Measurements from ENCODE around the gene HOXD1. TPM values are rescaled to one million over a fixed set of nuclear protein-coding genes. Genes with fewer than 3 reads are reported as not detected.

The HOXD1 gene
- total RNA-seq, 1 donor from 2014 or later: not detected

DNA sequence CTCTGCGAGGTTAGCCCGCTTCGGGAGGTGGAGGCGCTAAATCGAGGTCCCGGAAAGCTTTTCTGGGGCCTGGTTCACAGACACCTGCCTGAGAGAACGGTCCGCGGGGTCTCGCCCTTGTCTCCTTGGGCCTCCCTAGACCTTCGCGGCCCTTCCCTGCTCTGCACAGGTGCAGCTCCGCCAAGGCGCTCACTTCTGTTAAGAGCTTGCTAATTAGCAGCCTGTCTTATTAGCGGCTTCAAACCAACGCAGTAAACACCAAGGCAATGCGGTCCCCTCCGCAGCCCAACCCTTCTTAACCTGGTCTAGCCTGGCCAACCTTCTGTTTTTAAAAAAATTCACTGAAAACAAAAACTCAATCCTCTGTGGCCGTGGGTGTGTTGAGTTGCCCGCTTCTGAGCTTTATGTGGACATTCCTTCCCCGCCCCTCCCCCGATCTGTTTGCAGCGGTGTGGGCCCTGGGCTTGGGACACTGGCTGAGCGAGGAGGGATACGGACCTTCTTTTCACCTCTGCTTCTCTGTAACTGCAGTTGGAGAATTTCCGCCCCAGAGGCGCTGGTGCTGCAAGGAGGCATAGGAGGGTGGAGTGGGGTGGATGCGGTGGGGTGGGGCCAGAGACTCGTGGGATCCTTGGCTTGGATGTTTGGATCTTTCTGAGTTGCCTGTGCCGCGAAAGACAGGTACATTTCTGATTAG, 40.5 kb upstream of the HOXD1 start:
- Mint-ChIP-seq H3K36me3 (ENCODE audit: low read depth) (no peaks in the 10 kb centered on the region), H3K9me3 (no peaks in the 10 kb centered on the region), H3K4me1 (no peaks in the 10 kb centered on the region), H3K4me3 (no peak overlapping the region), H3K27ac (no peak overlapping the region), H3K27me3 (peaks cover 77% of the 10 kb centered on the region)
- TF ChIP-seq, protein P1, sequence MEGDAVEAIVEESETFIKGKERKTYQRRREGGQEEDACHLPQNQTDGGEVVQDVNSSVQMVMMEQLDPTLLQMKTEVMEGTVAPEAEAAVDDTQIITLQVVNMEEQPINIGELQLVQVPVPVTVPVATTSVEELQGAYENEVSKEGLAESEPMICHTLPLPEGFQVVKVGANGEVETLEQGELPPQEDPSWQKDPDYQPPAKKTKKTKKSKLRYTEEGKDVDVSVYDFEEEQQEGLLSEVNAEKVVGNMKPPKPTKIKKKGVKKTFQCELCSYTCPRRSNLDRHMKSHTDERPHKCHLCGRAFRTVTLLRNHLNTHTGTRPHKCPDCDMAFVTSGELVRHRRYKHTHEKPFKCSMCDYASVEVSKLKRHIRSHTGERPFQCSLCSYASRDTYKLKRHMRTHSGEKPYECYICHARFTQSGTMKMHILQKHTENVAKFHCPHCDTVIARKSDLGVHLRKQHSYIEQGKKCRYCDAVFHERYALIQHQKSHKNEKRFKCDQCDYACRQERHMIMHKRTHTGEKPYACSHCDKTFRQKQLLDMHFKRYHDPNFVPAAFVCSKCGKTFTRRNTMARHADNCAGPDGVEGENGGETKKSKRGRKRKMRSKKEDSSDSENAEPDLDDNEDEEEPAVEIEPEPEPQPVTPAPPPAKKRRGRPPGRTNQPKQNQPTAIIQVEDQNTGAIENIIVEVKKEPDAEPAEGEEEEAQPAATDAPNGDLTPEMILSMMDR (IDR thresholded peaks at IDR 0.05): no peak
- ChIA-PET POLR2A (no interaction called here), CTCF (no interaction called here)
- no peak for ATAC-seq (ENCODE audit: low read depth)
- DNase-seq: no peak
- intact Hi-C loops (cut with micrococcal nuclease): no loop called here

GRCh38 chr2:176148751-176149421, 39.6 kb upstream of the HOXD1 start:
- H3K9me3 Mint-ChIP-seq: no peaks in the 10 kb centered on the region
- ATAC-seq (ENCODE audit: low read depth) (no peak), DNase-seq (no peak)
- no peaks in the 10 kb centered on the region for H3K36me3 Mint-ChIP-seq (ENCODE audit: low read depth)
- H3K27me3 Mint-ChIP-seq: peaks cover 70% of the 10 kb centered on the region
- H3K4me3 Mint-ChIP-seq: no peak overlapping the region
- CTCF ChIA-PET: no interaction called here
- intact Hi-C loops (cut with micrococcal nuclease): no loop called here
- no peaks in the 10 kb centered on the region for H3K4me1 Mint-ChIP-seq
- no peak overlapping the region for H3K27ac Mint-ChIP-seq
- TF ChIP-seq, protein P1 (IDR thresholded peaks at IDR 0.05): no peak
- POLR2A ChIA-PET: no interaction called here

- H3K27ac Mint-ChIP-seq: no peak overlapping the region
- no peaks in the 10 kb centered on the region for H3K4me1 Mint-ChIP-seq
- no peak for DNase-seq
- ChIA-PET CTCF (no interaction called here), POLR2A (no interaction called here)
- TF ChIP-seq, protein P1 (IDR thresholded peaks at IDR 0.05): no peak
- no peaks in the 10 kb centered on the region for H3K36me3 Mint-ChIP-seq (ENCODE audit: low read depth)
- no peak overlapping the region for H3K4me3 Mint-ChIP-seq
- intact Hi-C loops (cut with micrococcal nuclease): no loop called here
- ATAC-seq (ENCODE audit: low read depth): no peak
- H3K27me3 Mint-ChIP-seq: peaks cover 71% of the 10 kb centered on the region
- no peaks in the 10 kb centered on the region for H3K9me3 Mint-ChIP-seq
Measured at GRCh38 chr2:176149481-176149938, 39.0 kb upstream of the HOXD1 start.

GRCh38 chr2:176149939-176150583, 38.4 kb upstream of the HOXD1 start:
- TF ChIP-seq, protein P1 (IDR thresholded peaks at IDR 0.05): no peak
- H3K27me3 Mint-ChIP-seq: peaks cover 70% of the 10 kb centered on the region
- H3K4me1 Mint-ChIP-seq: no peaks in the 10 kb centered on the region
- H3K36me3 Mint-ChIP-seq (ENCODE audit: low read depth): no peaks in the 10 kb centered on the region
- ATAC-seq (ENCODE audit: low read depth) (no peak), DNase-seq (no peak)
- no peaks in the 10 kb centered on the region for H3K9me3 Mint-ChIP-seq
- no peak overlapping the region for H3K27ac Mint-ChIP-seq
- ChIA-PET POLR2A (no interaction called here), CTCF (no interaction called here)
- intact Hi-C loops (cut with micrococcal nuclease): no loop called here
- no peak overlapping the region for H3K4me3 Mint-ChIP-seq
